GM19452 (cell line): Measurements from ENCODE around the gene AIP.
"Not testable (repeated sequence)": the region's sequence is repeated elsewhere in the genome, so short reads cannot be mapped to it uniquely, and the experiment has no call there.

Source experiments
- ATAC-seq: cut with Tn5 transposase; IDR thresholded peaks from one replicate; pipeline ENCODE4 v1.9.1; 2021; ENCODE audit not compliant: unreplicated experiment

Gene AIP

DNA sequence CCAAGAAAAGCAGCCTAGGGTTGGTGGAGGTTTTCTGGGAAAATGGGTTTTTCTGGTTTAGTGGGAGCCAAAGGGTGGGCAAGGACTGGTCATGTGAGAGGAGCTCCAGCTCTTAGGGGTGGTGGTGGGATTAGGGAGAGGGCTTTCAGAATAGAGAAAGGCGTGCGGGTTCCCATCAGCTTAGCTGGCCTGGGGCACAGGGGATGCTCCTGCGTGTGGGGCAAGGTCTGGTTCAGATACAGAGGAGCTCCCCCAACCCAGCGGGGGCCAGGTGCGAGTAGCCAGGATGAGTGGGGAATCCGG lies 14.4 kb upstream of the AIP start:
- ATAC-seq: no peak

DNA sequence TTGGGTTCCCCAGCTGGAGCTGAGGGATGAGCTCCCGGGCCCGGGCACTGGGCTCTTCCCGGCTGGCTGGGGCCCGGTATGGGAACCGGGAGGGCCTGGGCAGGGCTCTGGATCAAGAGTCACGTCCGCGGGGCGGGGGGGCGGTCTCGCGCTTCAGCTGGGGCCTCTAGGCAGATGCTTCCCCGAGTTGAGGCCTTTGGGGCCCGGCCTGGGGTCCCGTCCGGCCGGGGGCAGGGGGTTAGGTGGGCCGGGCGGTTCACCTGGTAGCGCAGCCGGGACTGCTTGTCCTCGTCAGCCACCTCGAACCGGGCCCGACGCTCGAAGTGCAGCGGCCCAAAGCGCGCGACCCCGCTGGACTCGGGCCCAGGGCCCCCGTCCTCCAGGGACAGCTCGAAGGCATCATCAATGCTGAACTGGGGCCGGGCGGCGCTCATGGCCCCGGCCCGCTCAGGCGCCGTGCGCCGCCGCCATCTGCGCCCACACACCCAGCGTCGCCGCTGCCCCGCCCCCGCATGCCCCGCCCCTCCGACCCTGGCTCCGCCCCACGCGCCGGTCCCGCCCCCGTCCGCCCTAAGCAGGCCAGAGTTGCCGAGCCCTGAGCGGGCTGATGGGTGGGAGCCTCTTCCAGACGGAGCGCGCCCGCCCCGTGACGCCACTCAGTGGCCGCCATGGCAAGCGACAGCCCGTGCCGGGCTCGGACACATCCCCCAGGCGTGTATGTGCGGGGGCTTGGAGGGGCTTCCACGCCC lies 13.9 kb upstream of the AIP start, which contains the start of gene TMEM134:
Gene TMEM134 (minus strand): TSS at position 493 of the 749 bp plus-strand sequence. CDS start 59 bp downstream, at position 434.
- peak; percentile 63 for ATAC-seq

DNA sequence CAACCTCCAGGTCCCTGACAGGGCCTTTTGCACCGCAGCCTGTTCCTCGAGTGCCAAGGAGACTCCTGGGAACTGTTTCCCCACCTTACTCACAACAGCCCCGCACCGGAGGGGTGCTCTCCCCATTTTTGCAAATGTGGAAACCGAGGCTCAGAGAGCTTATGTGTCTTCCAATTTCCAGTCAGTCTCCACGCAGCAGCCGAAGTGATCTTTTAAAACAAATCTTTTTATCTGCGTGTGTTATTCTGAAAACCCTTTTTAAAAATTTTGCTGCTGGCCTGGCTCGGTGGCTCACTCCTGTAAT lies 13.4 kb upstream of the AIP start:
- ATAC-seq: no peak

DNA sequence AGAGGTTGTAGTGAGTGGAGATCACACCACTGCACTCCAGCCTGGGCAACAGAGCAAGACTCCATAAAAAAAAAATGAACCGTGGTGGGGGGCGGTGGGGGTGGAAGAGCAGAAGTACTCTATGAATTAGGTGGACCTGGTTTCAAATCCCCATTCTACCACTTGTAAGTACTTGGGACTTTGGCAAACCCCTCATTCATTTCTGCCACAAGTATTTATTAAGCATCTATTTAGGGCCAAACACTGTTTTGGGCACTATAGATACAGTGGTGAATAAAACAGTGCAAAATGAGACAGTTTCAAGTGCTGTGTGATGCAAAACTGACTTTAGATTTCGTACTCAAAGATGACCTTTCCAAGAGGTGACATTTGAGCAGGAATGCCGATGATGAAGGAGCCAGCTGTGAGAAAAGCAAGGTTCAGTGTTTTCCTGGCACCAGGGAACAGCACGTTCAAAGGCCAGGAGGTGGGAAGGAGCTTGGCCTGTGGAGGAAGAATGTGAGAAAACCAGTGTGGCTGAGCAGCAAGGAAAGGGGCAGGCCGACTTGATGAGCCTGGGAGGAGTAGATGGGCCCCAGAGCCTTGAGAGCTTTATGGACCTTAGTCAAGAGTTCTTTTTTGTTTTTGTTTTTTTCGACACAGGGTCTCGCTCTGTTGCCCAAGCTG lies 12.4 kb upstream of the AIP start:
- no peak for ATAC-seq

DNA sequence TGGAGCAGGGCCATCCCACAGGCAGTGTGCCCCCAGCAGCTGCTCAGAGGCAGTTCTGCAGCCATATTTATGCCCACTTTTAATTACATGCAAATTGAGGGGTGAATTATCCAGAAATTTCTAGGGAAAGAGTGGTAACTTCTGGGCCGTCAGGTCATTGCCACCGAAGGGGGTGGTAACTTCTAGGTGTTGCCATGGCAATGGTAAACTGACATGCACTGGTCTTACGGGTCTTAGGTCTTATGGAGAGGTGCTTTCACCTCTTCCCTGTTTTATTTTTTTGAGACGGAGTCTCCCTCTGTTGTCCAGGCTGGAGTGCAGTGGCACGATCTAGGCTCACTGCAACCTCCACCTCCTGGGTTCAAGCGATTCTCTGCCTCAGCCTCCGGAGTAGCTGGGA lies 9.9 kb upstream of the AIP start:
- ATAC-seq: no peak

DNA sequence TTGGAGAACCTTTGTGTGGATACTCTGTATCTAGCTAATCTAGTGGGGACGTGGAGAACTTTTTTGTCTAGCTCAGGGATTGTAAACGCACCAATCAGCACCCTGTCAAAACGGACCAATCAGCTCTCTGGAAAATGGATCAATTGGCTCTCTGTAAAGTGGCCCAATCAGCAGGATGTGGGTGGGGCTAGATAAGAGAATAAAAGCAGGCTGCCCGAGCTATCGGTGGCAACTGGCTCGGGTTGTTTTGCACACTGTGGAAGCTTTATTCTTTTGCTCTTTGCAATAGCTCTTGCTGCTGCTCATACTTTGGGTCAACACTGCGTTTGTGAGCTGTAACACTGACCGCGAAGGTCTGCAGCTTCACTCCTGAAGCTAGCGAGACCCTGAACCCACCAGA lies 6.1 kb upstream of the AIP start:
- ATAC-seq: not testable (repeated sequence)

DNA sequence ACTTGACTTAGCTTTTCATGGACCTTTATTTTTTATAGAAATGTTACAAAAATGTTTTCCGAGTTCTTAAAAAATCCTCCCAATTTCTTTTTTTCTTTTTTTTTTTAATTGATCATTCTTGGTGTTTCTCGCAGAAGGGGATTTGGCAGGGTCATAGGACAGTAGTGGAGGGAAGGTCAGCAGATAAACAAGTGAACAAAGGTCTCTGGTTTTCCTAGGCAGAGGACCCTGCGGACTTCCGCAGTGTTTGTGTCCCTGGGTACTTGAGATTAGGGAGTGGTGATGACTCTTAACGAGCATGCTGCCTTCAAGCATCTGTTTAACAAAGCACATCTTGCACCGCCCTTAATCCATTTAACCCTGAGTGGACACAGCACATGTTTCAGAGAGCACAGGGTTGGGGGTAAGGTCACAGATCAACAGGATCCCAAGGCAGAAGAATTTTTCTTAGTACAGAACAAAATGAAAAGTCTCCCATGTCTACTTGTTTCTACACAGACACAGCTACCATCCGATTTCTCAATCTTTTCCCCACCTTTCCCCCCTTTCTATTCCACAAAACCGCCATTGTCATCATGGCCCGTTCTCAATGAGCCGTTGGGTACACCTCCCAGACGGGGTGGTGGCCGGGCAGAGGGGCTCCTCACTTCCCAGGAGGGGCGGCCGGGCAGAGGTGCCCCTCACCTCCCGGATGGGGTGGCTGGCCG lies 5.3 kb upstream of the AIP start:
- ATAC-seq: not testable (repeated sequence)

DNA sequence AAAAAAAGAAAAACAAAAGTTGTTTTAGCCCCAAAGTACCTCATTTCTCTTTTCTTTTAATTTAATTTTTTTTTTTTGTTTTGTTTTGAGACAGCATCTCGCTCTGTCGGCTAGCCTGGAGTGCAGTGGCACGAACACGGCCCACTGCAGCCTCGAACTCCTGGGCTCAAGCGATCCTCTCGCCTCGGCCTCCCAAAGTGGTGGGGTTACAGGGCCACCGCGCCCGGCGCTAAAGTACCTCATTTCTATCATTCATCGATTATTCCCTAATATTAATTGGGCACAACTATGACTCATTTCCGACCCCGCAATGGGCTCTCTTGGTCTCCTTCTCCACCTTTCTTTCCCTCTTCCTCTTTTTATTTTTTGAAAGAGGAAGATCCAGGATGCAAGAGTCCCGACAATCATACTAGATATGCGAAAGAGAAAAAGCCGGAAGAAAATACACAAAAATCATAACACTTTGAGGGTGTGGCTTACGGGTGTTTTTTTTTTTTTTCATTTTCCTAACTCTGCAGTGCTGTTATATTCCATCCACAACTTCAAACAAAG lies 475 bp upstream of the AIP start:
- ATAC-seq: no peak

DNA sequence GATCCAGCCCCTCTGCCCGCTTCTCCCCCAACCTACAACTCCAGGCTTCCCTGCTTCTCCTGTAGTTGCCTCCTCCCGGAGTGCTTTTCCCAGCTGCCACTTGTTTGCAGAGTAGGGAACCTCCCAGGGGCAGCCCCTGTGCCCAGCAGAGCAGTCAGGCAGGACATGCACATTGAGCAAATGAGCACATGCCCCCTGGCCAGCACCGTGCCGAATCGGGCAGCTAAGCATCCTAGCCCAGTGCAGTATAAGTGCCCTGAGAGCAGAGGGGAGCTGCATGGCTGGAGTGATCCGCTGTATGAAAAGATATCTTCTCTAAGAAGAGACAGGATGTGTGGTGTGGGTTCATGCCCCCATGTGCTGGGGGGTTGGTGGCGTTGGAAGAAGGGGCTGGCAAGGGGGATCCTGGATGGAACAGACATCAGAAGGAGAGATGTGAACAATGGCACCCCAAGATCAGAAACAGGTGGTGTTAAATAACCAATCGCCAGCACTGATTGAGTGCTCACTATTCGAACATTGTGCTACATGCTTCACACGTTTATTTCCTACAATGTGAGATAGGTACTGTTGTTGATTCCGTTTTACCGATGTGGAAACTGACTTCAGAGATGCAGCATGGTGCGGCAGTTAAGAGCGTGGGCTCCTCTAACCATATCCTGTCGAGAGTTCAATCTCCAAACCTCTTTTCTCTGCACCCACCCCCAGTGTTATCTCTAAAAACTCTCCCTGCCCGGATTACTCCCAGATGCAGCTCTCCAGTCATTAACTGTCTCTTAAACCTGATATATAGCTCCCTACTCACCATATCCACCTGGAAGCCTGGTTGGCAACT lies 1.2 kb downstream of the AIP start:
- no peak for ATAC-seq

DNA sequence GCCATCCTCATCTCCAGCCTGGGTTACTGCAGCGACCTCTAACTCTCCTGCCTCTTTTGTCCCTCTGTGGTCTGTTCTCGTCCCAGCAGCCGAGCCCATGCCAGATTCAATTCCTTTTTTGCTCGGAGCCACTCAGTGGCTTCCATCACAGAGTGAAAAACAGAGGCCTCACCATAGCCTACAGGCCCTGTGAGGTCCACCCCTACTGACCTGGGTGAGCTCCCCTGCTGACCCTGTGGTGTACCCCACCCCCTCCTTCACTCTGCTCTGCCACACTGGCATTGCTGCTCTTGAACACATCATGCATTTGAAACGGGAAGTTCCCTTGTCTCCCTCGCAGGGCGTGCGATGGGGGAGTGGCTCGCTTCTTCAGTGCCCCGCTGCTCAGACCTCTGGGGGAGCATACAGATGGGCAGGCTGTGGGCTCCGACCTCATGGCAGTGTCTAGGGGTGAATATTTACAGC lies 2.1 kb downstream of the AIP start:
- no peak for ATAC-seq

DNA sequence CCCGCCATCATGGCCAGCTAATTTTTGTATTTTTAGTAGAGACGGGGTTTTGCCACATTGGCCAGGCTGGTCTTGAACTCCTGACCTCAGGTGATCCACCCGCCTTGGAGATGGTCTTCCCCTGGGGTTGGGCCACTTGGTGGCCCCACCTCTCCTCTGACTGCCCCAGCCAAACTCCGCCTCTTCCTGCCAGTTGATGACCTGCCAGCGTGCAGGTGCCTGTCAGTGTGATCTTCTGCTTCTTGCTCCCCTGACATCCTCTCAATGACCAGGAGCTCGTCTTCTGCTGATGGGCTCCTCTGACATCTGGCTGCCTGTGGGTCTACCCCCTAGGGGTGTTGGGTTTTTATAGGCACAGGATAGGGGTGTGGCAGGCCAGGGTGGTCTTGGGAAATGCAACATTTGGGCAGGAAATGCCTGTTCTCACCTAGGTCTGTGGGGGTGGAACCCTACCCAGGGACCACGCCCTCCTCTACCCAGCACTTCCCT lies 3.1 kb downstream of the AIP start:
- not testable (repeated sequence) for ATAC-seq

DNA sequence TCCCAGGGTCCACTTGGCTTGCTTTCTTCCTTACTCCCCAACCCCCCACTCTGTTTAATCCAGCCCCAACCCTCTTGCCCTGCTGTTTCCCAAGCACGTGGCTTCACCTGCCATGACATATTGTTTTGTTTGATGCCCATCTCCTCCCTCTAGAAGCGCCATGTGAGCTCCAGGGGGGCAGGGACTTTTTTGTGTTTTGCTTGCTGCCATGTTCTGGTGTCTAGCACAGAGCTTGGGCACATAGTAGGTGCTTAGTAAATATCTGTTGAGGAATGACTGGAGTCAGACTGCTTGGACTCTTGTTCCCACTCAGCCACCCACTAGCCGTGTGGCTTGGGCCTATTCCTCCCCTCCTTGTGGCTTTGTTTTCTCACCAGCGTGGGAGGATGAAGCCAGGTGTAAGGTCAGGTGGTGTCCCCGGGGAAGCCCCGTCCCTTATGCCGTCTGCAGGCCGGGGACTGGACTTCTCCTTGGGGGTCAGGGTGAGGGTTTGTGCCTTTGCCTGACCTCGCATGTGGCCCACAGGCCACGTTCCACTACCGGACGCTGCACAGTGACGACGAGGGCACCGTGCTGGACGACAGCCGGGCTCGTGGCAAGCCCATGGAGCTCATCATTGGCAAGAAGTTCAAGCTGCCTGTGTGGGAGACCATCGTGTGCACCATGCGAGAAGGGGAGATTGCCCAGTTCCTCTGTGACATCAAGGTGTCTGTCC lies 3.8 kb downstream of the AIP start:
- no peak for ATAC-seq

DNA sequence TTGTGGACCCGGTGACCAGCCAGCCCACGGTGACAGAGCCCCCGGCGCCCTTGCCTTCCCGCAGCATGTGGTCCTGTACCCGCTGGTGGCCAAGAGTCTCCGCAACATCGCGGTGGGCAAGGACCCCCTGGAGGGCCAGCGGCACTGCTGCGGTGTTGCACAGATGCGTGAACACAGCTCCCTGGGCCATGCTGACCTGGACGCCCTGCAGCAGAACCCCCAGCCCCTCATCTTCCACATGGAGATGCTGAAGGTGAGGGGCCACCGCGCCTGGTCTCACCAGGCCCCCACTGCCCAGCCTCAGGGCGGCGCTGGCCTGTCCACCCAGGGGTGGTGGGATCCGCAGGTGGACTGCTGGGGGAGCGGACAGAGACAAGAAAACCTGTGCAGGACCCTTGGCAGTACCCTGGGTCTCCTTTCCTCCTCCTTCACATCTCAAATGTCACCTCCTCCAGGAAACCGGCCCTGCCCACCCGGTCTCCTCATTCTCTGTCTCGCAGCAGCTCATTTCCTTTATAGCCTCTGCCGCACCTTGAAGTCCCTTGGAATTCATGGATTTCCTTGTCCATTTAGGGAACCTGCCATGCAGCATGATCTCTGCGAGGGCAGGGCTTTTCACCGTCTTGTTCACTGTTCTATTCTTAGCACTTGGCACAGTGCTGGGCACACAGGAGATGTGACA lies 6.5 kb downstream of the AIP start:
- ATAC-seq: no peak

DNA sequence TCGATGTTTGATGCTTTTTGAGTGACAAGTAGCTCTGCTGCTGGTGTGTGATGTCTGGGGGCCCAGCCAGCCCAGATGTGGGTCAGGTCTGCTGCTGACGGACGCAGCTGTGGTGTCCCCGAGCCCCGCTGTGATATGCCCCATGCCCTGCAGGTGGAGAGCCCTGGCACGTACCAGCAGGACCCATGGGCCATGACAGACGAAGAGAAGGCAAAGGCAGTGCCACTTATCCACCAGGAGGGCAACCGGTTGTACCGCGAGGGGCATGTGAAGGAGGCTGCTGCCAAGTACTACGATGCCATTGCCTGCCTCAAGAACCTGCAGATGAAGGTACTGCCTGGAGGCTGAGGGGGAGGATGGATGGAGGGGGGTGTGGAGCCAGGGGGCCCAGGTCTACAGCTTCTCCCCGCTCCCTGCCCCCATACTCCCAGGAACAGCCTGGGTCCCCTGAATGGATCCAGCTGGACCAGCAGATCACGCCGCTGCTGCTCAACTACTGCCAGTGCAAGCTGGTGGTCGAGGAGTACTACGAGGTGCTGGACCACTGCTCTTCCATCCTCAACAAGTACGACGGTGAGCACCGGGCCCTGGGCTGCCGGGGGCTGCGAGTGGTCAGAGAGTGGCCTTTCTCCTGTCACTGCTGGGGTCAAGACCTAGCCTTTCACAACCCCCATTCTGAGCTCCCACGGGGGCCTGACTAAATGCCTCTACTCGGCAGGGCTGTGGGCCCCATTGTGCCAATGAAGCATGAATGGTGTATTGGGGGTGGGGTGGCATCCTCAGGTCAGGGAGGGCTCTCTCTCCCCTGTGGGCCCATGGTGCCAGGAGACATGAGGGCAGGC lies 7.3 kb downstream of the AIP start:
- ATAC-seq: no peak

DNA sequence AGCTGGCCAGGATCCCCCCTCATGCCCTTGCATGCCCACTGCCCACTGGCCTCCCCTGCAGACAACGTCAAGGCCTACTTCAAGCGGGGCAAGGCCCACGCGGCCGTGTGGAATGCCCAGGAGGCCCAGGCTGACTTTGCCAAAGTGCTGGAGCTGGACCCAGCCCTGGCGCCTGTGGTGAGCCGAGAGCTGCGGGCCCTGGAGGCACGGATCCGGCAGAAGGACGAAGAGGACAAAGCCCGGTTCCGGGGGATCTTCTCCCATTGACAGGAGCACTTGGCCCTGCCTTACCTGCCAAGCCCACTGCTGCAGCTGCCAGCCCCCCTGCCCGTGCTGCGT lies 7.9 kb downstream of the AIP start:
- no peak for ATAC-seq

DNA sequence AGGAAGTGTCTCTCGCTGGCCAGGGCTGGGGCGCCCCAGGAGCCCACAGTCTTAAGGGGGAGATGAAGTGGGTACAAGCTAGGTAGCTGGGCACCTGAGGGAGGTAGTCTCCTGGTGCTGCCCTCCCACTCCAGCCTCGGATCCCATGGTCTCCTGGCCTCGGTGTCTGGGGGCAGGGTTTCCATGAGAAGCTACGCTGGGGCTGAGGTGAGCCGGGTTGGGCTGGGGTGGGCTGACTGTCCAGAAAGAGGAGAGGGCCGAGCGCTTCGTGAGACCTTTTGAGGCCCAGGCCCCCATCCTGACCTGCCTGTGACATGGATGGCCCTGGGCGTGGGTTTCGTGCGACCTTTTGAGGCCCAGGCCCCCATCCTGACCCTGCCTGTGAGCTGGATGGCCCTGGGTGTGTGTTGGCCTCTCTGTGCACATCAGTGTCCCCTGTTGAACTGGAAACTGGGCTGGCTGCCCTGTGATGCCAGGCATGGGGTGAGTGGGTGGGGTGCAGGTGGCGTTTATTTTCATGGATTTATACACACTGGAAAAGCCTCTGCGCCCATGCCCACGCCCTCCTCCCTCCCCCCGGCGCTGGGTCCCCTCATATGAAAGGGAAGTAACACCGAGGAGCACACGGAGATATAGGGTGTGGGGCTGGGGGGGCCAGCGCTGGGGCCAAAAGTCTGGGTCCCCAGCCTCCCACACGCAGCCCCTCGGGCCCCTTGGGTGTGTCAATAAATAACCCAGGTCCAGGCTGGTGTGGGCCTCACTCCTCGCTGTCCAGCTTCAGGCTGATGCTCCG lies 8.6 kb downstream of the AIP start:
- ATAC-seq: no peak

DNA sequence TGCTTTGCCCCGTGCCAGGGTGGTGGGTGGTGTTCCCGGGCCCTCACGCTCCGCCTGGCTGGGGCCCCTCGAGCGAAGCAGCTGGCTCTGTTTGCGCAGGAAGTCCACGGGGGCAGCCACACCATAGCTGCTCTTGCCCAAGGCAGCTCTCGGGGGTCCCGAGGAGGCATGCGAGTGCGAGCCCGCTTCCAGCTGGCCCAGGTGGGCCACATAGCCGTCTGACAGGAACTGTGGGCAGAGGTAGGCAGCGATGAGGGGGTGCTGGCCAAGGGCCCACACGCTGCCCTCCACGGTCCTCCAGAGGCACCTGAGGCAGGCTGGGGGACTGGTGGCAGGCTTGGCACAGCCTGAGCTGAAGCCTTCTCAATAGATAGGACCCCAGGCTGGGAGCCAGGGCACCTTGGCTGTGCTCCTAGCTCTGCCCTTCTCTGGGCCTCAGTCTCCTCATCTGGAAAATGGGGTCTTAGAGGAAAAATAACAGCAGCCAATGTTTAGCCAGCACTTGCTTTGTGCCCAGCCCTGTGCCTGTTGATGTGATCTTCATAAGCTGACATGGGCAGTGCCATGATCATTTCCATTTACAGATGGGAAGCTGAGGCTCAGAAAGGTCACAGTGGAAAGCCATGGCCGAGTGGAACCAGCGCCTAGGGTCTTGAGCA lies 9.4 kb downstream of the AIP start:
- ATAC-seq: no peak
